Stimulated activated CD4-positive, alpha-beta T cell treated with anti-CD3 and anti-CD28 coated beads, Interleukin-2, amount 100 ng/mL, for 4 hours (primary cell): Measurements from ENCODE around the gene SIPA1L3.

Source experiments
- DNase-seq: peaks from one replicate; pipeline ENCODE4 v3.0.0-alpha.2; 2020; ENCODE audit warnings: low read depth

The SIPA1L3 gene

GRCh38 chr19:38001158-38001781 lies 94.3 kb downstream of the SIPA1L3 start:
- DNase-seq, result no peak

DNA sequence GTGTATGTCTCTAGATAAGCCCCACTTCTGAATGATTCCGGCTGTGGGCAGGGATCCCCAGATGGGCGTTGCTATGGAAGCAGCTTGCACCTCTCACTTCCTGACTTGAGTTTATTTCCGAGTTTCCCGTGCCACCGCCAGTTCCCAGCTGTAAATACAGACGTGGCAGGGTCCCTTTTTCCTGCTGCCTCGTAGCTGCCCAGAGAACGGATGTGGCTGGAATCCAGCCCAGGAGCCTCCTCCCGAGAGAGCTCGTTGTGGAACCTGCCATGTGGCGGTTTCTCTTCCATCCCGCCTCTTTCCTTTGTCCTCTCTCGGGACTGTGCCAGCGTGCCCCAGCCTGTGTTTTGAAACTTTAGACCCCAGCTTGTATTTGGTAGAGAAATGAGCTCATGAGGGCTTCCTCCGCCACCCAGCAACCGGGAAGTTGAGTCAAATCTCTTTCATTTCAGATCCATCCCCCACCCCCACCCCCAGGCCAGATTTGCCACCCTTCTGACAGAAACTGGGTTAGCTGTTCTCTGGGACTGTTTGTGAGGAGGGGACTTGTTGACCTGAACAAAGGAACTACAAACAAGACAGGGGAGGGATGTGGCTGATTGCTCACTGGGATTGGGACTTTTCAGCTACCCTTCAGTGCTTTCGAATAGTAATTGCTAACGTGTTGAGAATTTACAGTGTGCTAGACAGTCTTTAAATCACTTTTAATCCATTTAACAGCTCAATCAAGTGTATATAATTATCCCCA lies 96.6 kb downstream of the SIPA1L3 start:
- no peak for DNase-seq

DNA sequence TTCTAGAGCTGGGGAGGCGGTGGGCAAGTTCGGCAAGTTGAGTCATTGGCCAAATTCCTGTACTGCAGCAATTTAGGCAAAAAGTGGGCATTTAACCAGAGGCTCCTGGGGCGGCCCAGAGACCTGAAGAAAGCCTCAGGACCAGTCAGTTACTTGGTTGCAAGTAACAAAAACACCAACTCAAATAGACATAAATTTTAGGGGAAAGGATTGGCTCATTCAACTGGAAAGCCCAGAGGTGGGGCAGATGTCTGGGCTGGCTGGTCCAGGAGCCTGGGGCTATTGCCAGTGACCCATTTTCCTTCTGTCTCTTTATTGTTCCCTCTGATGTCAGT lies 97.1 kb downstream of the SIPA1L3 start:
- no peak for DNase-seq

DNA sequence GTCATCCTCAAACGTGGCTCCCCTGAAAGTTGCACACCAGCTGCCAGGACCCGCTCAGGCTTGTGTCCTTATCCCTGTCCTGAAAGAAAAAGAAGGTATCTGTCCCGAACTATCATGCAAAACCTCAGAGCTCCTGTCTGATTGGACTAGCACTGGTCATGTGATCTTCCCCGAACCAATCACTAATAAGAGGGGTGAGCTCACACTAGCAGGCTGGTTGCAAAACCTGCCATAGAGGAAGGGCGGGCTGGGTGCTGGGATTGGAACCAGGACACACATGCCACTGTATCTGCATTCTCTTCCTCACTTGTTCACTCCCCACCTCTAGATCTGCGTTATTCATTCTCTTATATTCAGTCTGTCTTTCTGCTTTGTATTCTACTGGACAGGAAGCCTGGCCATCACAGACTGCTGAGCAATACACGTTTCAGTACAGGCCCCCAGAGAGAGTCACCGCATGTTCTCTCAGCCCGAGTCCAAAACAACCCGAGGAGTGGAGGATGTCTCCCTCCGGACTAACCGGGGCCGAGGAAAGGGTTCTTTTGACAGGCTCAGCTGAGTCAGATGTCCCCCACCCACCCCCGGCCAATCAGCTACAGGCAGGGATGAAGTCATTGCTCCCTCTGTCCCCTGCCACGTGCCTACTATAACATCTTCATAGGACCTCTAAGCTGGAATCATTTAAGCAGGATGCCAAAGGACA lies 97.7 kb downstream of the SIPA1L3 start:
- no peak for DNase-seq

DNA sequence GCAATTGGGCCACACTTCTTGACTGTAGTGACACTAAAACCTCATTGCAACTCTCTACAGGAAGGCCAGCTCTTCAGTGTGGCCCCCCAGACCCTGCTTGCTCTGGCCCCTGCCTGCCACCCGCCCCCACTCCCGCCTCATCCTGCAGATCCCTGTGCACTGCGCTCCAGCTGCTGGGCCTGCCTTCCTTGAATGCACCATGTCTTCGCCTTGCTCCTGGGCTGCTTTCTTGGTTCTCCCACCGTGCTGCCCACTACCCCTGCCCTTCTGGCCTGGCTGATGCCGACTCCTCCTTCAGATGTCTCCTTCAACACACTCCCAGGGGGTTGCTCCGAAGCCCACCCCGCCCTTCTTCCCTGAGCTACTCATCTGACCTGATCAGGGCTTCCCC lies 98.2 kb downstream of the SIPA1L3 start:
- no peak for DNase-seq

- no peak for DNase-seq
Observed at GRCh38 chr19:38006361-38007045, 99.5 kb downstream of the SIPA1L3 start.

DNA sequence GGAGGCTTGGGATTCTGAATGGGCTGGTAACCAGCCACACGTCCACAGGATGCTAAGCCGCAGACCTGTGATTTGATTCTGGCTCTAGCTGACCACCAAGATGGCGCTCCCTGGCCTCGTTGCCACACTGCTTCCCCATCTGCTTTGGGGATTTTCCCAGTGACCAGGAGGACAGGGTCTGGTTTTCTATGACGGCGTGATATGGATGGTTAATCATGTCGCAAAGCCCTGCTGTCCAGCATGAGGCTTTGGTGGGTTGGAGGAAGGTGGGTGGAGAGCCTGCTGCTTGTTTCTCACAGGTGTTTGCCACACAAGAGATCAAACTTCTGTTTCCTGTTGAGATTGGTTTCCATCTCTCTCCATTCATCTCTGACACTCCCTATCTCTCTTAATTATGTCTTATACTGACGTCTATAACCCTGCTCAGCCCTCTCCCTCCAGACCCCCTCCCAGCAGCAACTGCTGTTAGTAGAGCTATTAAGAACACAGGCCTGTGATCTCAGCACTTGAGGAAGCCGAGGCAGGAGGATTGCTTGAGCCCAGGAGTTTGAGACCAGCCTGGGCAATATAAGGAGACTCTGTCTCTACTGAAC lies 102.7 kb downstream of the SIPA1L3 start:
- DNase-seq, result no peak

DNA sequence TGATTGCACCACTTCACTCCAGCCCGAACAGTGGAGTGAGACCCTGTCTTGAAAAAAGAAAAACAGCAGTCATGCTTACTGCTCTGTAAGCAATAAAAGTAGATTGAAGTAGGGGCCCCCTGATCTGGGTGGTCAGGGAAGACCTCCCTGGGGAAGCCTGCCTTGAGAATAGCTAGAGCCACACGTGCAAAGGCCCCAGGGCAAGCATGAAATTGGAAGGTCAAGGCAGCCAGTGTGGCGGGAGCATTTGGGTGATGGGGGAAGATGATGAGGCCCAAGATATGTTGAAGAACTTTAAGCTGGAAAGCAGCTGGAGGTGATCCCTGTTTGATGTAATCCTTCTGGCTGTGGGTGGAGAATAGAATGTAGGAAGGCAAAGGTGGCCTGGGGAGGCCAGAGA lies 104.4 kb downstream of the SIPA1L3 start:
- no peak for DNase-seq

DNA sequence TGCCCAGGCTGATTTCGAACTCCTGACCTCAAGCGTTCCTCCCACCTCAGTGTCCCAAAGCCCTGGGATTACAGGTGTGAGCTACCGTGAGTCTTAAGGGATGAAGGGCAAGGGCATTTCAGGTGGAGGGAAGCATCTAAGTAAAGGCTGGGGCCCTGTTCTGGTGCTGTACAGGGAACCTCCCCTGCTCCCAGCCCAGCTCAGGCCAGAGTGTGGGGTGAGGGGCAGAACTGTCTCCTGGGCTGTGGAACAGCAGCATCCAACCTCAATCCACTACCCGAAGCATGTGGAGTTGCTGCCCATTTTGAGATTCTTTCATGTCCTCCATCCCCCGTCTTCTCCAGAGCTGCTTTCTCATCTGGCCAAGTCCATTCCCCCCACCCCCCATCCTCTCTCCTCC lies 105.3 kb downstream of the SIPA1L3 start:
- DNase-seq, result no peak

- no peak for DNase-seq
Observed at GRCh38 chr19:38012944-38013343, 105.9 kb downstream of the SIPA1L3 start.

GRCh38 chr19:38013913-38014580 lies 107.0 kb downstream of the SIPA1L3 start:
- DNase-seq, result no peak

GRCh38 chr19:38015216-38015615 lies 108.2 kb downstream of the SIPA1L3 start:
- DNase-seq, result no peak

DNA sequence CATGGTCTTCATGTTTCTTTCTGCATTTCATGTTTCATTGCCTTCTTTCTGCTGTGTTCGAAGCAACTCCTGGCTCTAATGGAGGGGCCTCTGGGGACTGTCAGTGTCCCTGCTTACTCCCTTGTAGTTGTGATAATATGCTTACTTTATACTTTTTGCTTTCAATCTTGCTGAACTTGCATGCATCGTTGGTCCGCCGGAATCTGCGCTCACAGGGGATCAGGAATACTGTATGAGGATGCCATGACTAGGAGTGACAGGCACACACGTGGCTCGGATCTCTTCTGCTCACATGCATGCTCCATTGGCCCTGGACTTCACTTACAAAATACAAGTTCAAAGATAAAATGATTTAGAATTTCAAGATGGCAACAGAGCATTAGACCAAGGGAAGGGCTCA lies 108.8 kb downstream of the SIPA1L3 start:
- DNase-seq, result no peak

DNA sequence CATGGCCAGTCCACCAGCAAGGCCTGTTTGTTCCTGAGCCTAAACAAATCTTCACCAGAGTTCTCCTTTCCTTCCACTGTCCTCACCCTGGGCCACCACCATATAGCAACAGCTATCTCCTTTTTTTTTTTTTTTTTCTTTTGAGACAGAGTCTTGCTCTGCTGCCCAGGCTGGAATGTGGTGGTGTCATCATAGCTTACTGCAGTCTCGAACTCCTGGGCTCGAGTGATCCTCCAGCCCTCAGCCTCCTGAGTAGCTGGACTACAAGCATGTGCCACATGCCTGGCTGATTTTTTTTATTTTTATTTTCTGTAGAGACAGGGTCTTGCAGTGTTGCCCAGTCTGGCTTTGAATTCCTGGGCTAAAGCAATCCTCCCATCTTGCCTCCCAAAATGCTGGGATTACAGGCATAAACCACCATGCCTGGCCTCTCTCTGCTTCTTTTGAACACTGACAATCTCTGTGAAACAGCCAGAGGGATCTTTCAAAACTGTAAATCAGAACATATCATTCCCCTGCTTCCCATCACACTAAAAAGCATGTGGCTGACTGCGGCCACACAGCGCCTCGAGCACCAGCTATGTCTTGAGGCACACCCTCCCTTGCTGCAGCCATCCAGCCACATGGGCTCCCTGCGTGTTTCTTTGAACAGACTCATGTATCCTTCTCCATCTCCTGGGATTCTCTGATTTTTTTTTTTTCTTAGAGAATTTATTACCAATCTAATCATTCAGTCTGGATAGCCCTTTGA lies 110.6 kb downstream of the SIPA1L3 start:
- DNase-seq, result no peak

DNA sequence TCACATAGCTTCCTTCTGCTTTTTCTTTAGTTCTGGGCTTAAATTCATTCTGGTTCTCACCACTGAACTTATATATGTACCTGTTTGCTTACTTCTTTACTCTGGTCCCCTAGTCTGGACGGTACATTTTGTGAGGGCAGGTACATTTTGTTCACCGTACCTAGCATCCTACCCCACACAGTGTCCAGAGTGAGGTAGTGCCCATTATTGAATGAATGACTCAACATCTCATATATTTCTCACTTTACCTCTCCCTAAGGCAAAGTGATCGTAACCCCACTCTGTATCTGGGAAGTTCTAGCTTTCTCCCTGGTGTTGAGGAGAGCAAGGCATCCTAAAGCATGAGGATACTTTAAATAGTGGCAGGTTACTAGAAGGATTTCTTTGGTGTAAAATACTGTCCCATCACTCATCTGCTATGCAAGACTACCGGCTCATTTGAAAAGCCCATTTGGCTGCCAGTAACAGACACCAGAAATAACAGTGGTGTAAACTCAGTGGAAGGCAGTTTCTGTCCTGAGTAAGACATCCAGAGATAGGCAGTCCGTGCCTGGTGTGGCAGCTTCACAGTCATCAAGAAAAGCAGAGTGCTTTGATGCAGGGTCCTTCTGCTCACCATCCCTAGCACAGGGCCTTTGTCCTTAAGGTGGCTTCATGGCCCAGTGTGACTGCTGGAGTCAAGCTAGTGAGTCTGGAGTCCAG lies 111.8 kb downstream of the SIPA1L3 start:
- DNase-seq, result no peak

GRCh38 chr19:38019396-38019724 lies 112.4 kb downstream of the SIPA1L3 start:
- no peak for DNase-seq

DNA sequence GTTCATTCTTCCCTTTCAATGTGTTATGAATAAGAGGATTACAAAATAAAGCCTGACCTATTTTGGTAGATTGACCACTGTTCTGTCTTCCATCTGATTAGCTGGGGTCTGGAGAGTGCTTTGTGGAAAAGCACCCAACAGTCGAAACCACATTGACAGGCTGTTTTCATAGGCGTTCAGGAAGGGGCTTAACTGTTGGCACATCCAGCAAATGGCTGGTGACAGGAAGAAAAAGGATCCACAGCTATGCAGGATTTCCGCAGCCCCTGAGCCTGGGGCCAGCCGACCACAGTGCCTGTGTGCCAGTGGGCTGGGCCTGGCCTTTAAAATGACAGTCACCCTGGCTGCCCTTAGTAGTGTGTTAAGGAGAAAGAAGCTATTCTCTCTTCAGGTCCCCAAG lies 113.3 kb downstream of the SIPA1L3 start:
- DNase-seq, result no peak

GRCh38 chr19:38021352-38021751 lies 114.3 kb downstream of the SIPA1L3 start:
- no peak for DNase-seq

DNA sequence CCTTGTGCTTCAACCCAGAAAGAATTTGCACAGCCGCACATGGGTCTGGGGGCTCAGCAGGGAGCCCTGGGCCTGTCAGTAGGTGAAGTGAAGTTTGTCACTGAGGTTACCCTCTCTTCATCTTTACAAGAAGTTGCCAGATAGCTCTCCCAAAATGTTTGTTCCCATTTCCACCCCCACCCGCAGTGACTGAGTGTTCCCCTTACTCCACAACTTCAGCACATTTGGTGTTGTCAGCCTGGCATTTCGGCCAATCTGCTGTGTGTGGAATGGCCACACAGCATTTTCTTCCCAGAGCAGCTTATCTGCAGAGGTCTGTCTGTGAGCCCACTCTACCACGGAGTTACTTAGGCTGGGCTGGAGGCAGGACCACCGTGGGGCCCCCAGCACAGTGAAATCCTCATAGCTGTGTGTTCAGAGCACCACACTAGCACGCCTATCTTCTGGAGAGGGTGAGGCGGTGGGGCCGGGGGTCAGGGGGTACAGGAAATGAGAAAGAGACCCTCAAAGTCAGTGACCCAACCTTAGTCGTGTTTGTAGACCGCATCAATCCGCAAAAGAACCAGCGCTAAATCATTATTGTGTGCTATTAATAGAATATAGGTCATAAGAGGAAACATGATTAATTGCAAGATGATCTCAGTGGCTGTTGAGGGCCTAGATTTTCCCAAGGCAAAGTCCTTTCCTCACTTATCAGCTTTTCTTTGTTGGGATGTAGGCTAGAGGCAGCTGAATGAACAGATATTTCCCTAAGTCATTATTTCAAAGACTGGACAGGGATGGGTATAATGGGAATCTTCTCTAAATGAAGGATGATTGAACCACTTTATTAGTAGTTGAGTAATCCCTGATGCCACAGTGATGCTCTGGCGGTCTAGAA lies 116.0 kb downstream of the SIPA1L3 start:
- DNase-seq, result no peak
